ENCODE results near the gene FGF14.
A peak's percentile ranks its signal among the peaks of the same experiment; 100 is the strongest.
"Not testable (repeated sequence)": the region's sequence is repeated elsewhere in the genome, so short reads cannot be mapped to it uniquely, and the experiment has no call there.

FGF14 gene

GRCh38 chr13:102028206-102028605, 373.6 kb downstream of the FGF14 start:
- DNase-seq, result no peak

DNA sequence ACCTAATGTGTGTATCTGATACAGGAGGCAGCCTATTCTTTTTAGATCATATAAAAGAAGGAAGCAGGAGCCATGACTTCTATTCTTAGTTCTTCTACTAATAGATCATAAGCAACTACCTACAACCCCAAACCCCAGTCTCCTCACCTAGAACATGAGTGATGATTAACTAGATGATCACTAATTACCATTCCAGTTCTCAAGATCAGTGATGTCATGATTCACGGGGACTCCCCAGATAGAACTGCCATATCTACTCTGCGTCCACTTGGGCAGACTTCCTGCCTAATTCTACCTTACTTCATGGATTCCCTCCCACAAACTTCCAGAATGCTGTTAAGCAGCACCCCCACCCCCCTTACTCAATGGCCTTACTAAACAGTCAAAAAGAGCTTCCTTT, 380.1 kb downstream of the FGF14 start:
- no peak for DNase-seq

- DNase-seq, result no peak
Observed at GRCh38 chr13:102020611-102021216, 381.1 kb downstream of the FGF14 start.

- no peak for DNase-seq
Observed at GRCh38 chr13:102018716-102019115, 383.1 kb downstream of the FGF14 start.

DNA sequence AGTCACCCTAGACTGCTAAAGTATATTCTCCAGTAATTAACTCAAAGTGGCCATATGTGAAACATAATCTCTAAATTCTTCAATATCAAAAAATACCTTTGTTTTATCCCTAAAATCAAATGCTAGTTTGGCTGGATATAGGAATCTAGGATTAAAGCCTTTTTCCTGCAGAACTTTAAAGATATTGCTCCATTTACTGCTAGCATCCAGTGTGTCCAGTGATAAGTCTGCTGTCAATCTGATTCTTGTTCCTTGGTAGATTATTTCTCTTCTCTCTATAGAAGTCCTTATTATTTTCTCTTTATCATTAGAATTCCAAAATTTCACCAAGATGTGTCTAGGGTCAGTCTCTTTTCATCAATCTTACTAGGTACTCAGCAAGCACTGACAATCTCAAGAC, 384.6 kb downstream of the FGF14 start:
- DNase-seq, result no peak

GRCh38 chr13:102012299-102013293, 389.3 kb downstream of the FGF14 start:
- DNase-seq, result no peak

DNA sequence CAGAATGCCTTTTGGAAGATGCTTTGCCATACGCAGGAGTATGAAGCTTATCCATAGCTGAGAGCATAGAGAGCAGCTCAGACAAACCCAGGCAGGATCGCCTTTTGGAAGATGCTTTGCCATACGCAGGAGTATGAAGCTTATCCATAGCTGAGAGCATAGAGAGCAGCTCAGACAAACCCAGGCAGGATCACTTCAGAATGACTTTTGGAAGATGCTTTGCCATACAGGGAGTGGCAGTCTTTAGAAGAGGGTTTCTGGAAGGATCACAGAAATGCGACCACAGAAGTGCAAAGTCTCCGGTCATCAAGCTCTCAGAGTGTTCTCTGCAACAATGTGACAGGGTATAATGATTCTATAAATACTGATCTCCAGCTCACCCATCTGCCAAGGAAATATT, 390.4 kb downstream of the FGF14 start:
- not testable (repeated sequence) for DNase-seq

GRCh38 chr13:102003848-102004570, 397.8 kb downstream of the FGF14 start:
- no peak for DNase-seq

DNA sequence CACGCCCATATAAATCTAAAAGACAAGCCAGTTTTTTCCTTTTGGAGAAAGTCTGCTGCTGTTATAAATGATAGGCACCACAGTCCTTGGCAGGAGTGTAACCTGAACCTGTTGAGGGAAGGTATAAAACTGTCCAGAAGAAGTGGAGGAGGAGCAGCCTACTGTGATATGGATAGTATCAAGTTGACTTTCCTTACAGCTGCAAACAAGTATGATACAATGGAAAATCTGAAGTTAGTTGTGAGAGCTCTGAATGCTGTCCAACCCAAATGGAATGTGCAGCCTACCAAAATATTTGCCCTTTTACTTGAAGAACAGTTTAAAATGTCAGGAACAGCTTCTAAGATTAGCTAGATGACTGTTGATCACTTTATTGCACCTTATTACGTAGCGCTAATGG, 399.6 kb downstream of the FGF14 start:
- DNase-seq, result no peak

GRCh38 chr13:102000764-102001163, 401.1 kb downstream of the FGF14 start:
- no peak for DNase-seq

GRCh38 chr13:101998129-101998528, 403.7 kb downstream of the FGF14 start:
- no peak for DNase-seq

- peak in 1 of 2 donors; percentile 32 for DNase-seq
Observed at GRCh38 chr13:101996954-101997353, 404.9 kb downstream of the FGF14 start.

- DNase-seq, result no peak
Observed at GRCh38 chr13:101989798-101990350, 412.0 kb downstream of the FGF14 start.

DNA sequence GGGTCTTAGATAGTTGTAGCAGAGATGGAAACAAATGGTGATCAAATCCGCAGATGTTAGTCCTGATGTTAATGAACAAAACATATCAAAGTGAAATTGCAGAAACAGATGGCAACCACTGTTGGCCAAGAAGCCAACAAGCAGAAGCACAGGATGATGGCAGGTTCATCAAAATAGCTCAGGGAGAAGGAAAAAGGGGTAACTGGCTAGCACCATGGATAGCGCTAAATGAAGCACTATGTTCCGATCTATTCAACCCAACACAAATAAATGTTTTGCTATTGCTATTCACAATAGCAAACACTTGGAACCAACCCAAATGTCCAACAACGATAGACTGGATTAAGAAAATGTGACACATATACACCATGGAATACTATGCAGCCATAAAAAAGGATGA, 413.7 kb downstream of the FGF14 start:
- no peak for DNase-seq

- DNase-seq, result no peak
Observed at GRCh38 chr13:101986316-101986715, 415.5 kb downstream of the FGF14 start.

GRCh38 chr13:101985321-101985720, 416.5 kb downstream of the FGF14 start:
- no peak for DNase-seq

- peak in 1 of 2 donors; percentile 61 for DNase-seq
Observed at GRCh38 chr13:101982903-101983302, 418.9 kb downstream of the FGF14 start.

- no peak for DNase-seq
Observed at GRCh38 chr13:101979825-101980224, 422.0 kb downstream of the FGF14 start.

DNA sequence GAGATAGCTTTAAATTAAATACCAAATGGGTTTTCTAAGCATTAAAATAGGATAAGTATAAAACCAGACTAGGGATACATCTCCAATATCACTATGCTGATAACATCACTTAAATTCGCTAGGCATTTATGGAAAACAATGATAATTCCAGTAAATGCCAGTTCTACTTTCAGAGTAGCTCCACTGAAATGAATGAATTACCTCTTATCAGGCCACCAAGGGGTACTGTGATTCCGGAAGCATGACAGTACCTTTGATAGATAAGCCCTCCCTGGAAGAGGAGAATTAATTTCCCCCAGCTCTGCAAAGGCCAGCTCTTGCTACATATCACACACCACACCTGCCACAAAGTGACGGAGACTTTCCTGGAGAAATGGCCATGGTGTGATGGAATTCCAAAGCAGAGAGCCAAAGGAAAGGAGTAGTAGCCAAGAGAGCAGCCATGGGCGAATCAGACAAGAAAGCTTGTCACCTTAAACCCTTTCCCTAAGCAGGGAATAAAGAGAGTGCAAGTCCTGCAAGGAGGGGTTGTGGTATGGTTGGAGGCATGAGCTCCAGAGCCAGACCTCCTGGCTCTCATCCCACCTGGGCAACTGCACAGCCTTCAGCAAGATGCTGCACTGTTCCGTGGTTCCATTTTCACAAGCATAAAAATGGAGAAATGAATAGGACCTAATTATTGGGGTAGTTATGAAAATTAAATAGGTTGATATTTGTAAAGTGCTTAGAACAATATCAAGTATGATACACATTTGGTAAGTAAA, 423.1 kb downstream of the FGF14 start:
- no peak for DNase-seq

DNA sequence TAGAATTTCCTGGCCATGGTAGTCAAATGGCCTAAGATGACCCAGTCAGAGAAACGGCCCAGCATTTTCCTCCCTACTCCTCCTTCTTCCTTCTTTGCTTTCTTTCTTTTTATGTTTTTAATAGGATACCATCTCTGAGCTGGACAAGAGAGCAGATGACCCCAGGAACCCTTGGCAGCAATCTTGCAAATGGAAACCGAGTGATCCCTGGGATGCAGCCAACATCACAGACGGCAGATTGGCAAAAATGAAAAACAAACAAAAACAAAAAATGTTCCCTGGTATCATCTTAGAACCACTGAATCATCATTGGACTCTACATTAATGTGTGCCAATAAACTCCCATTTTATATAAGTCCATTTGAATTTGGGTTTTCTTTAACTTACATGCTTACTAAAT, 424.4 kb downstream of the FGF14 start:
- DNase-seq, result no peak

- no peak for DNase-seq
Observed at GRCh38 chr13:101972191-101972590, 429.7 kb downstream of the FGF14 start.

DNA sequence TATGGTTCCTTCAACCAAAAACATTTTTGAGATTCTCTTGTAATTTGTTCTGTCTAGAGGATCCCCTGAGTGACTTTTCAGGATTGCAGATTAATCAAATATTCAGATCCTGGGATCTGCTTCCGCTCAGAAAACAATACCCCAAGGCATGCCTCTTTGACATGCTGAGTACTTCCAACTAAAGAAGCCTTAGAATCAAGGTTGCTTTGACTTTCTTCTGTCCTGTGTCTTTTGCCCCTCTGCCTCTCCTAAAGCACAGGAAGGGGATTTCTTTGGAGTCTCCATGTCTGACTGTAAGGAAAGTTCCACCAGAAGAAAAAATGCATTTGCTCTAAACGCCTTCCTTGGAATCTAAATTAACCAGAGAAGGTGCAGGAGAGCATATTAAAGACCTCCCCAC, 431.5 kb downstream of the FGF14 start:
- DNase-seq, result no peak

Measured in hippocampal formation (tissue), 2 donors.